GM06990 (cell line): ENCODE data around the gene NR0B1.

Experiments used
- DNase-seq: peaks from one replicate; pipeline ENCODE4 v3.0.0-alpha.2; 2011; ENCODE audit not compliant: insufficient read length; ENCODE audit errors: extremely low read depth
- H3K27me3 ChIP-seq: replicated peaks from 2 replicates; pipeline ENCODE4 v1.6.0; 2011; ENCODE audit warnings: low read length; ENCODE audit not compliant: control insufficient read depth, insufficient read depth
- H3K36me3 ChIP-seq: 2 replicates; pipeline ENCODE4 v1.5.1; 2011; ENCODE audit warnings: low read length; ENCODE audit not compliant: control insufficient read depth, insufficient read depth
- H3K4me3 ChIP-seq: replicated peaks from 2 replicates; pipeline ENCODE4 v1.5.1; 2011; ENCODE audit warnings: low read depth, mild to moderate bottlenecking, control low read depth, low read length
- TF ChIP-seq, protein P1 (sequence below): IDR thresholded peaks from 2 replicates; pipeline ENCODE4 v1.5.1; 2011; ENCODE audit warnings: low read length, control low read depth, mild to moderate bottlenecking, inconsistent platforms; ENCODE audit not compliant: insufficient read depth, poor library complexity, severe bottlenecking

Gene NR0B1

DNA sequence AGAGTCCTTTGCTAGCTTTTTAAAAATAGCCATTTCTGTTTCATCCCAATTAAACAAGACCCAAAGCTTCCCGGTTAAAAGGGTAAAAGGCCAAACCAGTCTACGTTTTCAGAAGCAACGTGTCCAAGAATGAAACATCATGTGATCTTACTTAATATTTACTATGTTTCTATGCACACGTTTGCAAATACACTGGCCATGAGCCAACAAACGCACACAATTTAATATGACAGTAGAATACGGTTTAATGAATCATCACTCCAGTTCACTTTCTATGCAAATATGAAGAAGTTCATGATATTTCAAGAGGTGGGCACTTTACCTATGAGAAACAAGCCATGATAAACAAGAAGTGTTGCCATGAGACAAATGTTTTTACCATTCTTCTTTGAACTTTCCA, 4.3 kb downstream of the NR0B1 start:
- Histone ChIP-seq H3K27me3 (no peaks in the 10 kb centered on the region; the same call in 1 of the 2 replicates), H3K4me3 (no peak overlapping the region), H3K36me3 (no peaks in the 10 kb centered on the region)
- TF ChIP-seq, protein P1, sequence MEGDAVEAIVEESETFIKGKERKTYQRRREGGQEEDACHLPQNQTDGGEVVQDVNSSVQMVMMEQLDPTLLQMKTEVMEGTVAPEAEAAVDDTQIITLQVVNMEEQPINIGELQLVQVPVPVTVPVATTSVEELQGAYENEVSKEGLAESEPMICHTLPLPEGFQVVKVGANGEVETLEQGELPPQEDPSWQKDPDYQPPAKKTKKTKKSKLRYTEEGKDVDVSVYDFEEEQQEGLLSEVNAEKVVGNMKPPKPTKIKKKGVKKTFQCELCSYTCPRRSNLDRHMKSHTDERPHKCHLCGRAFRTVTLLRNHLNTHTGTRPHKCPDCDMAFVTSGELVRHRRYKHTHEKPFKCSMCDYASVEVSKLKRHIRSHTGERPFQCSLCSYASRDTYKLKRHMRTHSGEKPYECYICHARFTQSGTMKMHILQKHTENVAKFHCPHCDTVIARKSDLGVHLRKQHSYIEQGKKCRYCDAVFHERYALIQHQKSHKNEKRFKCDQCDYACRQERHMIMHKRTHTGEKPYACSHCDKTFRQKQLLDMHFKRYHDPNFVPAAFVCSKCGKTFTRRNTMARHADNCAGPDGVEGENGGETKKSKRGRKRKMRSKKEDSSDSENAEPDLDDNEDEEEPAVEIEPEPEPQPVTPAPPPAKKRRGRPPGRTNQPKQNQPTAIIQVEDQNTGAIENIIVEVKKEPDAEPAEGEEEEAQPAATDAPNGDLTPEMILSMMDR, result no peak
- no peak for DNase-seq

DNA sequence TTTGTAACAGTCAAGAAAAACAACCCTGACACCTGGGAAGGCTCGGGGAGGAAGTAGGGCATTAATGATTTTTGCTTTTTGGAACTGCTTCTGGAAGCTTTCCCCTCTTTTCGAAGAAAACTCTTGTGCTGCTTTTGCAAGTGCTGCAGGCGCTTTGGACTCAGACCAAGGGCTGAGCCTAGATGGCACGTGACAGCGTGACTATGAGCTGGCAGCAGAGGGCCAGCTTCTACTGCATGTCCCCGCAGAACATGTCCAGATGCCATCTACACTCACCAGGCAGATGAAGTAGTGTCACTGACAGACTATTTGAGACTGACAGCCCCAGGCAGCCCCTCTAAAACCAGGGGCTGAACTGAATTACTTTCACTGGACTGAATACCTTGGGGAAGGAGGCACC, 6.2 kb downstream of the NR0B1 start:
- Histone ChIP-seq H3K27me3 (no peaks in the 10 kb centered on the region), H3K36me3 (no peaks in the 10 kb centered on the region), H3K4me3 (no peak overlapping the region)
- TF ChIP-seq, protein P1, result no peak
- DNase-seq, result no peak

DNA sequence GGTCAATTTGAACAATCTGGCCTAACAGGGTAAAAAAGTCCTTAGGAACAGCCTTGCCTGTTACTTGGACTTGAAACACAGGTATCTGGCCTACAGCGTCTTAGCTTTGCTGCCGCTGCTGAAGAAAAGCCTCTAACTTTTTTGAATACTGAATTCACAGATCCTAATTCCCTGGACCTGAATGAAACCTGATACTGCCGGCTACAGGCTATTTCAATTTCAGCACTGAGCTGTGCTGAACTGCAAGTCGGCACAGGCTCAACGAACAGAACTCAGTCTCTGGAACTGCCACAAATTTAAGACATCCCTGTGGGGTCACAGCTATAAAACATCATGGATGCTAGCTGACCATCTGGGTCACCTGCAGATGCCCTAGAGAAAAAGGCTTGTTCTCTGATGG, 7.2 kb downstream of the NR0B1 start:
- Histone ChIP-seq H3K27me3 (no peaks in the 10 kb centered on the region), H3K4me3 (no peak overlapping the region), H3K36me3 (no peaks in the 10 kb centered on the region)
- DNase-seq, result no peak
- TF ChIP-seq, protein P1, result no peak

- H3K27me3 ChIP-seq, result no peaks in the 10 kb centered on the region
- TF ChIP-seq, protein P1, result no peak
Observed at GRCh38 chrX:30301208-30301607, 8.0 kb downstream of the NR0B1 start.

GRCh38 chrX:30296408-30297254, 12.6 kb downstream of the NR0B1 start:
- Histone ChIP-seq H3K27me3 (no peaks in the 10 kb centered on the region), H3K4me3 (no peak overlapping the region), H3K36me3 (no peaks in the 10 kb centered on the region)
- TF ChIP-seq, protein P1, result no peak
- DNase-seq, result no peak

More at GRCh38 chrX:30301208-30301607, 8.0 kb downstream of the NR0B1 start:
- no peak for DNase-seq
- no peaks in the 10 kb centered on the region for H3K36me3 ChIP-seq
- H3K4me3 ChIP-seq, result no peak overlapping the region
